NCI-H82 treated with DMSO at 0.1 percent for 48 hours (cell line): ENCODE data around the gene COL4A1.

Source experiments
- DNase-seq: peaks from one replicate; lab custom pipeline; 2025; ENCODE audit not compliant: unreplicated experiment; lab: John Stamatoyannopoulos, UW

COL4A1 gene

GRCh38 chr13:110277357-110277975, 29.5 kb downstream of the COL4A1 start:
- no peak for DNase-seq

- DNase-seq = no peak
Observed at GRCh38 chr13:110276553-110276950, 30.4 kb downstream of the COL4A1 start.

GRCh38 chr13:110275931-110276552, 30.9 kb downstream of the COL4A1 start:
- no peak for DNase-seq

- no peak for DNase-seq
Observed at GRCh38 chr13:110274687-110275086, 32.3 kb downstream of the COL4A1 start.

- DNase-seq = no peak
Observed at GRCh38 chr13:110273254-110273653, 33.7 kb downstream of the COL4A1 start.

GRCh38 chr13:110272651-110273050, 34.3 kb downstream of the COL4A1 start:
- DNase-seq = no peak

GRCh38 chr13:110272227-110272626, 34.7 kb downstream of the COL4A1 start:
- no peak for DNase-seq

- DNase-seq = no peak
Observed at GRCh38 chr13:110271313-110271712, 35.6 kb downstream of the COL4A1 start.

- DNase-seq = no peak
Observed at GRCh38 chr13:110270507-110270906, 36.5 kb downstream of the COL4A1 start.

- DNase-seq = no peak
Observed at GRCh38 chr13:110269509-110270185, 37.3 kb downstream of the COL4A1 start.

- DNase-seq = no peak
Observed at GRCh38 chr13:110268576-110269185, 38.3 kb downstream of the COL4A1 start.

GRCh38 chr13:110268061-110268460, 38.9 kb downstream of the COL4A1 start:
- DNase-seq = no peak

GRCh38 chr13:110266983-110267382, 40.0 kb downstream of the COL4A1 start:
- DNase-seq = no peak

- no peak for DNase-seq
Observed at GRCh38 chr13:110266431-110266809, 40.5 kb downstream of the COL4A1 start.

GRCh38 chr13:110265682-110266430, 41.1 kb downstream of the COL4A1 start:
- DNase-seq = no peak

GRCh38 chr13:110265341-110265681, 41.6 kb downstream of the COL4A1 start:
- no peak for DNase-seq

GRCh38 chr13:110264685-110265275, 42.2 kb downstream of the COL4A1 start:
- DNase-seq = no peak

- no peak for DNase-seq
Observed at GRCh38 chr13:110263888-110264287, 43.1 kb downstream of the COL4A1 start.

- DNase-seq = no peak
Observed at GRCh38 chr13:110263404-110263803, 43.6 kb downstream of the COL4A1 start.

GRCh38 chr13:110262508-110263291, 44.3 kb downstream of the COL4A1 start:
- DNase-seq = no peak
